Esophagus squamous epithelium (tissue), 5 donors: ENCODE measurements around the gene LIPH. TPM values are rescaled to one million over a fixed set of nuclear protein-coding genes. Genes with fewer than 3 reads are reported as not detected.

ENCODE experiments used
- DNase-seq: peaks from one replicate; lab custom pipeline; 2025; lab: John Stamatoyannopoulos, UW
- H3K27ac ChIP-seq, 4 donors: fragments of 200-600 bp; sonication (generic); one replicate each; pipeline ENCODE4 v1.5.1; 2016 to 2019; ENCODE audit warnings: mild to moderate bottlenecking in 1 of 4
- H3K27me3 ChIP-seq, 4 donors: fragments of 200-600 bp; sonication (generic); 1 replicate in 3 of 4; 2 replicates in 1 of 4; pipeline versions ENCODE4 v1.5.1 to v1.6.0; 2017 to 2021; ENCODE audit warnings: antibody characterized with exemption in 1 of 4
- H3K36me3 ChIP-seq, 3 donors: fragments of 200-600 bp; sonication (generic); one replicate each; pipeline ENCODE4 v1.5.1; 2016 to 2019
- H3K4me1 ChIP-seq, 3 donors: fragments of 200-600 bp; sonication (generic); one replicate each; pipeline ENCODE4 v1.5.1; 2017 to 2019
- H3K4me3 ChIP-seq, 4 donors: fragments of 200-600 bp; sonication (generic); 1 replicate in 3 of 4; 2 replicates in 1 of 4; pipeline ENCODE4 v1.5.1; 2016 to 2019; ENCODE audit warnings: mild to moderate bottlenecking in 2 of 4, moderate library complexity in 1 of 4
- H3K9me3 ChIP-seq, 3 donors: fragments of 200-600 bp; sonication (generic); one replicate each; pipeline ENCODE4 v1.5.1; 2016 to 2019
- CTCF ChIP-seq, 6 experiments: fragments of 450-650 bp in 4 of 6; fragments of 200-600 bp in 2 of 6; sonication (generic) in 2 of 6; IDR thresholded peaks; one replicate each; pipeline ENCODE4 v1.5.1; 2016 to 2019; ENCODE audit warnings: antibody characterized with exemption in 6 of 6, mild to moderate bottlenecking in 4 of 6, moderate library complexity in 4 of 6
- POLR2A ChIP-seq, 4 donors: fragments of 450-650 bp; IDR thresholded peaks; one replicate each; pipeline ENCODE4 v1.6.1; 2017; ENCODE audit warnings: antibody characterized with exemption in 4 of 4, mild to moderate bottlenecking in 4 of 4, moderate library complexity in 3 of 4
- WGBS, 2 donors: methylation state at CpG; one replicate each; pipeline ENCODE4 v1.1.5; 2018; 5-methylcytosine and 5-hydroxymethylcytosine counted together
- intact Hi-C: fragments of 100-400 bp; cut with DNase I; formaldehyde crosslinking; loops from one replicate; pipeline ENCODE4 v1.15.0; 2022
- total RNA-seq, 4 donors: library from RNA; depleted of rRNA; stranded (reverse); fragments of >200 nt; gene quantifications; one replicate each; pipeline ENCODE4 v1.1.0, GENCODE V29; 2016
- donor health status: DM: yes; HTN: yes; CAD: no.

Gene LIPH
- total RNA-seq, 4 donors from 2014 or later: 5.7 to 11.3 (median 10.8) TPM

- Histone ChIP-seq H3K27ac (no peak overlapping the region), H3K27me3 (peaks cover 0 to 8% (median 0%) of the 10 kb centered on the region in 4 donors), H3K36me3 (peaks cover 0 to 10% (median 0%) of the 10 kb centered on the region in 3 donors), H3K9me3 (no peaks in the 10 kb centered on the region), H3K4me3 (no peak overlapping the region), H3K4me1 (no peaks in the 10 kb centered on the region)
- intact Hi-C loops: no loop called here
- WGBS, 2 donors: 81 to 88% methylated on average over 4 of the region's 4 CpGs
- TF ChIP-seq POLR2A (IDR thresholded peaks at IDR 0.05) (no peak), CTCF (IDR thresholded peaks at IDR 0.05) (no peak)
- DNase-seq: no peak
Observed at GRCh38 chr3:185511711-185512110, 40.7 kb downstream of the LIPH start.

GRCh38 chr3:185508335-185508991 lies 43.9 kb downstream of the LIPH start:
- H3K4me1 ChIP-seq: peaks cover 0 to 15% (median 0%) of the 10 kb centered on the region in 3 donors
- no peak for DNase-seq
- H3K36me3 ChIP-seq: peaks cover 0 to 10% (median 0%) of the 10 kb centered on the region in 3 donors
- H3K27ac ChIP-seq: no peak overlapping the region
- no peaks in the 10 kb centered on the region for H3K9me3 ChIP-seq
- no peak overlapping the region for H3K4me3 ChIP-seq
- TF ChIP-seq POLR2A (IDR thresholded peaks at IDR 0.05): no peak
- no peak for TF ChIP-seq CTCF (IDR thresholded peaks at IDR 0.05)
- 74 to 86% methylated on average over 12 to 19 of the region's 19 CpGs for WGBS, 2 donors
- H3K27me3 ChIP-seq: no peaks in the 10 kb centered on the region
- intact Hi-C loops: no loop called here

- no peak overlapping the region for H3K27ac ChIP-seq
- peaks cover 0 to 10% (median 0%) of the 10 kb centered on the region in 3 donors for H3K36me3 ChIP-seq
- WGBS, 2 donors: 59 to 79% methylated on average over 6 of the region's 6 CpGs
- no peak for DNase-seq
- intact Hi-C loops: no loop called here
- H3K4me3 ChIP-seq: no peak overlapping the region
- H3K4me1 ChIP-seq: peaks cover 0 to 21% (median 6%) of the 10 kb centered on the region in 3 donors
- H3K9me3 ChIP-seq: no peaks in the 10 kb centered on the region
- TF ChIP-seq CTCF (IDR thresholded peaks at IDR 0.05) (no peak), POLR2A (IDR thresholded peaks at IDR 0.05) (no peak)
- no peaks in the 10 kb centered on the region for H3K27me3 ChIP-seq
Observed at GRCh38 chr3:185507883-185508282, 44.5 kb downstream of the LIPH start.

GRCh38 chr3:185504636-185505035 lies 47.8 kb downstream of the LIPH start:
- H3K27ac ChIP-seq: peak overlapping the region in 1 of 4 donors; percentile 29
- intact Hi-C loops: no loop called here
- peaks cover 0 to 23% (median 6%) of the 10 kb centered on the region in 3 donors for H3K4me1 ChIP-seq
- H3K36me3 ChIP-seq: peaks cover 0 to 10% (median 0%) of the 10 kb centered on the region in 3 donors
- no peaks in the 10 kb centered on the region for H3K9me3 ChIP-seq
- no peak overlapping the region for H3K4me3 ChIP-seq
- no peak for DNase-seq
- TF ChIP-seq POLR2A (IDR thresholded peaks at IDR 0.05) (no peak), CTCF (IDR thresholded peaks at IDR 0.05) (no peak)
- 14 to 25% methylated on average over 3 of the region's 3 CpGs for WGBS, 2 donors
- no peaks in the 10 kb centered on the region for H3K27me3 ChIP-seq

- no peaks in the 10 kb centered on the region for H3K9me3 ChIP-seq
- DNase-seq: no peak
- TF ChIP-seq POLR2A (IDR thresholded peaks at IDR 0.05): no peak
- no peak for TF ChIP-seq CTCF (IDR thresholded peaks at IDR 0.05)
- H3K27ac ChIP-seq: peak overlapping the region in 2 of 4 donors; percentile 29 to 42
- H3K27me3 ChIP-seq: no peaks in the 10 kb centered on the region
- intact Hi-C loops: no loop called here
- H3K4me1 ChIP-seq: peaks cover 0 to 29% (median 6%) of the 10 kb centered on the region in 3 donors
- peaks cover 0 to 9% (median 0%) of the 10 kb centered on the region in 3 donors for H3K36me3 ChIP-seq
- WGBS, 2 donors: 57% methylated on average over 1 of the region's 1 CpG; no CpG with 5 or more reads in 1 of the 2 donors
- no peak overlapping the region for H3K4me3 ChIP-seq
Observed at GRCh38 chr3:185503521-185503920, 48.9 kb downstream of the LIPH start.
